Measurements from ENCODE around the gene ASCC1.

DNA sequence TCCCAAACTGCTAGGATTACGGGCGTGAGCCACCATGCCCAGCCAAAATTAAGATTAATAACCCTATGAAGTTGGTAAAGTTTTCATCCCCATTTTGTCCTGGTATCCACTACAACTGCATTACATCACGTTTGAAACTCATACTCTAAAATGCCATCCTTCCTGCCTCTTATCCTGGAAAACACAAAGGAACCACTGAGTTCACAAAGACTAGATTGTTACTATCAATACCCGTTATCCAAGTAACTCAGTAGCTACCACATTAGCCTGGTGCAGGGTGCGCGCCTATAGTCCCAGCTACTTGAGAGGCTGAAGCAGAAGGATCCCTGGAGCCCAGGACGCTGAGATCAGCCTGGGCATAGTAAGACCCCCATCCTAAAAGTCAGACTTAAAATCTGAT, 63.8 kb downstream of the ASCC1 start:
- TF ChIP-seq CTCF (conservative IDR thresholded peaks at IDR 0.05; ENCODE audit: low read depth, low read length), result no peak
- TF ChIP-seq EZH2 (IDR thresholded peaks at IDR 0.05; ENCODE audit: borderline replicate concordance, low read depth, low read length, poor library complexity, severe bottlenecking), result no peak
